ENCODE data around the gene CPNE4.

Gene CPNE4

DNA sequence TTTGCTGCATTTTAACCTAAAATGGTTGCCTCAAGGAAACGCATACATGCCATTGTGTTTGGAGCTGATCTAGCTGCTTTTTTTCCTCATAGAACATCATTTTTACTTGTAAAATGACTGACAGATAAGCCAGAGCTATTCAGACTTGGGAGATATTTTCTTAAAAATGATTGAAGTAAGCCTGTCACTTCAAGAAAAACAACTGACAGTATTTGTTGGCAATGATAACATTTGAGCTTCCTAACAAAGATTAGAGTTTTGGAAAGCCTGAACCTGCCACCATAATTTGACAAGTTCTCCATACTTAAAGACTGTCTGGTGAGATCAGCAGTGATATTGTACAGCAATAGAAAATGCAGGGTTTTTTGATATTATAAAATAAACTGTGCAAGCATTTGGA lies 504.4 kb downstream of the CPNE4 start:
- Histone ChIP-seq H3K9me3 (ENCODE audit: low read length) (0 out of 2 replicates have a peak, but pooled peaks cover 3% of the 10 kb centered on the region), H3K4me1 (ENCODE audit: insufficient read depth, low read length, severe bottlenecking) (no peaks in the 10 kb centered on the region), H3K4me3 (ENCODE audit: low read depth, low read length, poor library complexity, severe bottlenecking) (no peak overlapping the region), H3F3A (ENCODE audit: insufficient read depth, low read length) (no peaks in the 10 kb centered on the region), H2AFZ (ENCODE audit: low read length) (no peak overlapping the region), H3K27me3 (ENCODE audit: insufficient read depth, low read length) (peaks cover 17% of the 10 kb centered on the region; the same call in 1 of the 2 replicates), H3K79me2 (ENCODE audit: insufficient read depth, low read length) (no peaks in the 10 kb centered on the region), H3K36me3 (ENCODE audit: insufficient read depth, low read length) (no peaks in the 10 kb centered on the region), H3K9me2 (ENCODE audit: low read depth, low read length) (no peaks in the 10 kb centered on the region), H3K27ac (ENCODE audit: low read depth, low read length, poor library complexity, severe bottlenecking) (no peak overlapping the region), H3K4me2 (ENCODE audit: low read length) (no peak overlapping the region), H3K9ac (ENCODE audit: low read length) (no peak overlapping the region), H4K20me1 (ENCODE audit: insufficient read depth, low read length) (no peaks in the 10 kb centered on the region)
- TF ChIP-seq, protein P1, sequence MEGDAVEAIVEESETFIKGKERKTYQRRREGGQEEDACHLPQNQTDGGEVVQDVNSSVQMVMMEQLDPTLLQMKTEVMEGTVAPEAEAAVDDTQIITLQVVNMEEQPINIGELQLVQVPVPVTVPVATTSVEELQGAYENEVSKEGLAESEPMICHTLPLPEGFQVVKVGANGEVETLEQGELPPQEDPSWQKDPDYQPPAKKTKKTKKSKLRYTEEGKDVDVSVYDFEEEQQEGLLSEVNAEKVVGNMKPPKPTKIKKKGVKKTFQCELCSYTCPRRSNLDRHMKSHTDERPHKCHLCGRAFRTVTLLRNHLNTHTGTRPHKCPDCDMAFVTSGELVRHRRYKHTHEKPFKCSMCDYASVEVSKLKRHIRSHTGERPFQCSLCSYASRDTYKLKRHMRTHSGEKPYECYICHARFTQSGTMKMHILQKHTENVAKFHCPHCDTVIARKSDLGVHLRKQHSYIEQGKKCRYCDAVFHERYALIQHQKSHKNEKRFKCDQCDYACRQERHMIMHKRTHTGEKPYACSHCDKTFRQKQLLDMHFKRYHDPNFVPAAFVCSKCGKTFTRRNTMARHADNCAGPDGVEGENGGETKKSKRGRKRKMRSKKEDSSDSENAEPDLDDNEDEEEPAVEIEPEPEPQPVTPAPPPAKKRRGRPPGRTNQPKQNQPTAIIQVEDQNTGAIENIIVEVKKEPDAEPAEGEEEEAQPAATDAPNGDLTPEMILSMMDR (IDR thresholded peaks at IDR 0.05; ENCODE audit: low read length): no peak
- TF ChIP-seq EZH2 (IDR thresholded peaks at IDR 0.05; ENCODE audit: borderline replicate concordance, low read length): no peak

DNA sequence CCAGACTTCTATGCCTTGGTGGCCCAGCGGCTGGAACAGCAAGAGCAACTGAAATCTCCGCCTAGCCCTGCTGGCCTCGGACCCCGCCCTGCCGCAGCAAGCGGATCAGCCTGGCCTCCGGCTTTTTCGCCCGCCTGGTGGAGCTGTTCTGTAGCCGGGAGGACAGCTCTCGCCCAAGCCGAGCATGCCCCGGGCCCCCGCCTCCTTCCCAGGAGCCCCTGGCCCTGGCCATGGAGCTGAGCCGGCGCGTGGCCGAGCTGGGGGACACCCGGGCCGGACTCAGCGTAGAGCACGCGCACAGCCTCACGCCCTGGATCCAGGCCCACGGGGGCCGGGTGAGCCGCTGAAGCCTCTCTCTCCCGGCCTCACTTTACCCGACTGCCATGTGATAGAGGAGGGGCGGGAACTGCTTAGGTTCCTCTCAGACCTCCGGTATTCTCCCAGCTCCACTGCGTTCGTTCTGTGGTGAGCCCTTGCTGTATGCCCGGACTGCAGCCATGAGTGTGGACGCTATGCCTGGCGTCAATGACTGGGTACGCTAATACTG lies 507.9 kb downstream of the CPNE4 start:
- Histone ChIP-seq H3K9me2 (ENCODE audit: low read depth, low read length) (no peaks in the 10 kb centered on the region), H3F3A (ENCODE audit: insufficient read depth, low read length) (no peaks in the 10 kb centered on the region), H3K4me1 (ENCODE audit: insufficient read depth, low read length, severe bottlenecking) (no peaks in the 10 kb centered on the region), H3K9me3 (ENCODE audit: low read length) (no peaks in the 10 kb centered on the region), H3K9ac (ENCODE audit: low read length) (no peak overlapping the region), H3K79me2 (ENCODE audit: insufficient read depth, low read length) (no peaks in the 10 kb centered on the region), H3K27me3 (ENCODE audit: insufficient read depth, low read length) (peaks cover 12% of the 10 kb centered on the region; the same call in 1 of the 2 replicates), H3K4me2 (ENCODE audit: low read length) (no peak overlapping the region), H2AFZ (ENCODE audit: low read length) (no peak overlapping the region), H4K20me1 (ENCODE audit: insufficient read depth, low read length) (no peaks in the 10 kb centered on the region), H3K36me3 (ENCODE audit: insufficient read depth, low read length) (no peaks in the 10 kb centered on the region), H3K27ac (ENCODE audit: low read depth, low read length, poor library complexity, severe bottlenecking) (no peak overlapping the region), H3K4me3 (ENCODE audit: low read depth, low read length, poor library complexity, severe bottlenecking) (no peak overlapping the region)
- no peak for TF ChIP-seq EZH2 (IDR thresholded peaks at IDR 0.05; ENCODE audit: borderline replicate concordance, low read length)
- TF ChIP-seq, protein P1 (IDR thresholded peaks at IDR 0.05; ENCODE audit: low read length): no peak

DNA sequence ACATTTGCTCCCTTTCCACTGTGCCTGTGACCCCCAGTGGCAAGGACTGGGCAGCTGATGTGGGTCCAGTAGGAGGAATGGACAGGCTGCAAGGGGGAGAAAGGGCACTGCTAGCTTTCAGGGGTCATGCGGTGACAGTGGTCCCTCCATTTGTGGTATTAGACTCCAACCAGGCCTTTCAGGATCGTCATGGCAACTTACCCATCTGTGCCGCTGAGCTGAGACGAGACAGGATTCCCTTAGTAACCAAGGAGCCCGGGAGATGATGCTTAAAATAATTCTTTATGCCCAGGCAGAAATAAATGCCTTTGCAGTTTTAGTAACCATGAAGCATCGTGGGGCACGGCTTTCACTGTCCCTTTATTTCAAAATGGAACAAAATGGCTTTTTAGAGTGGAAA lies 516.1 kb downstream of the CPNE4 start:
- no peak for TF ChIP-seq EZH2 (IDR thresholded peaks at IDR 0.05; ENCODE audit: borderline replicate concordance, low read length)
- TF ChIP-seq, protein P1 (IDR thresholded peaks at IDR 0.05; ENCODE audit: low read length): no peak
- no peak overlapping the region for H3K27ac ChIP-seq (ENCODE audit: low read depth, low read length, poor library complexity, severe bottlenecking)
- no peaks in the 10 kb centered on the region for H3K9me2 ChIP-seq (ENCODE audit: low read depth, low read length)
- no peaks in the 10 kb centered on the region for H3K9me3 ChIP-seq (ENCODE audit: low read length)
- no peaks in the 10 kb centered on the region for H3K4me1 ChIP-seq (ENCODE audit: insufficient read depth, low read length, severe bottlenecking)
- H3K36me3 ChIP-seq (ENCODE audit: insufficient read depth, low read length): no peaks in the 10 kb centered on the region
- H3K79me2 ChIP-seq (ENCODE audit: insufficient read depth, low read length): no peaks in the 10 kb centered on the region
- H3K27me3 ChIP-seq (ENCODE audit: insufficient read depth, low read length): no peaks in the 10 kb centered on the region
- no peaks in the 10 kb centered on the region for H3F3A ChIP-seq (ENCODE audit: insufficient read depth, low read length)
- no peak overlapping the region for H3K9ac ChIP-seq (ENCODE audit: low read length)
- H3K4me2 ChIP-seq (ENCODE audit: low read length): no peak overlapping the region
- no peak overlapping the region for H3K4me3 ChIP-seq (ENCODE audit: low read depth, low read length, poor library complexity, severe bottlenecking)
- H2AFZ ChIP-seq (ENCODE audit: low read length): no peak overlapping the region
- H4K20me1 ChIP-seq (ENCODE audit: insufficient read depth, low read length): no peaks in the 10 kb centered on the region

All from OCI-LY1 (cell line).